A204.1 (cell line): ENCODE results near the gene DPY19L3.
"Not testable (repeated sequence)": the region's sequence is repeated elsewhere in the genome, so short reads cannot be mapped to it uniquely, and the experiment has no call there.

Experiments
- FAIRE-seq: peaks from 2 replicates; lab custom pipeline; 2012; peaks lifted over from hg19 to GRCh38; lab: Jason Lieb, UNC

Gene DPY19L3

GRCh38 chr19:32405431-32406160, at the start of gene DPY19L3:
TSS of gene DPY19L3 (plus strand) at chr19:32405770. CDS start at chr19:32408254, 2,484 bp downstream.
- FAIRE-seq, result no peak

DNA sequence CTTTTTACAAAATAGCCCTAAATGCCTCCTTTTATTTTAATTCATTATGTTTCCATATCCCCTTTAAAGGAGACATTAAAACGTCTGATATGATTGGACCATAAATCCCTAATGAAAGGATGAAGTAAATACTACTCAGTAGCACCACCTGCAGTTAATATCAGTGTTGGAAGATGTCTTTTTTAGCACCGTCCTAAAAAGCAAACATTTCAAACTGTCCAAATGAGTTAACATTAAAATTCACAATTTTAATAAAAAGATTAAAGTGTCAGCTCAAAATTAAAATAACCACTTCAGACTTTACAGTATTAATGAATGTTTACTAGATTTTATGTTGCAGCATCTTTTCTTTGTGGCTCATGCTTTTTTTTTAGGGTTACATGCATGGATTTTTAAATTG, 47.9 kb upstream of the DPY19L3 start:
- FAIRE-seq, result peak; percentile 66

- FAIRE-seq, result no peak
Measured at GRCh38 chr19:32358321-32358720, 47.2 kb upstream of the DPY19L3 start.

- FAIRE-seq, result no peak
Measured at GRCh38 chr19:32359581-32359980, 46.0 kb upstream of the DPY19L3 start.

- FAIRE-seq, result no peak
Measured at GRCh38 chr19:32361574-32362317, 43.8 kb upstream of the DPY19L3 start.

DNA sequence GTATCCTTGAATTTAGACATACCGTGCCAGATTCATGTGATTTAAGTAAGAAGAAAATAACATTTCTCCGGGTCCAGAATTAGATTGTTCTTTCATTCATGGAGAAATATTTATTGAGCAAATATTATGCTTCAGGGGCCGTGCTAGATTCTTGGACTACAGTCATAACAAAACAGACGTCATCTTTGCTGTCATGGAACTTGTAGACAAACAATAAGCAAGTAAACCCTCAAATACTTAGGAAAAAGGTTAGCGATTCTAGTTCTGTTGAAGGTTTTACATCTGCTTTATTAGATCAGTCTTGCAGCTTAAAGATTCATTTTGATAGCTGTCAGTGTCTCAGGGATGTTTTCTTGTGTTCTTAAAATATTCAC, 43.3 kb upstream of the DPY19L3 start:
- FAIRE-seq, result no peak

DNA sequence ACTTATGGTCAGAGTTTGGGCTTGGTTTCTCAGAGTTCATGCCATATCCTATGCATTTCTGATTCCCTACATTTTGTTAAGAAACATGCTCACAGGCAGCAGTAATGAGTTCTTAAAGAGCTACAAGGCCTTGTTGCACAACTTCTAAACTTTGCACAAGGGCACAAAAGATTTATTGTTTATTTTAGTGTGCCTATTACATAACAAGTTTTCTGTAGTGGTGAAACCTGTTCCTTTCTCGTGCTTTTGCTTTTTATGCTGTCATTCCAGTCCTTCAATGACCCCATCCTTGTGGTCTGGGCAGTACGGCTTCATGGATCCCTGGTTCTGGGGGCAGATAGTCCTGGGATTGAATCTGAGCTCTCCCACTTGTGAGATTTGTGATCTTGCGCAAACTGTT, 42.4 kb upstream of the DPY19L3 start:
- no peak for FAIRE-seq

GRCh38 chr19:32363632-32364031, 41.9 kb upstream of the DPY19L3 start:
- FAIRE-seq, result no peak

- no peak for FAIRE-seq
Measured at GRCh38 chr19:32364040-32364439, 41.5 kb upstream of the DPY19L3 start.

- FAIRE-seq, result no peak
Measured at GRCh38 chr19:32367063-32367462, 38.5 kb upstream of the DPY19L3 start.

GRCh38 chr19:32367948-32368536, 37.5 kb upstream of the DPY19L3 start:
- no peak for FAIRE-seq

DNA sequence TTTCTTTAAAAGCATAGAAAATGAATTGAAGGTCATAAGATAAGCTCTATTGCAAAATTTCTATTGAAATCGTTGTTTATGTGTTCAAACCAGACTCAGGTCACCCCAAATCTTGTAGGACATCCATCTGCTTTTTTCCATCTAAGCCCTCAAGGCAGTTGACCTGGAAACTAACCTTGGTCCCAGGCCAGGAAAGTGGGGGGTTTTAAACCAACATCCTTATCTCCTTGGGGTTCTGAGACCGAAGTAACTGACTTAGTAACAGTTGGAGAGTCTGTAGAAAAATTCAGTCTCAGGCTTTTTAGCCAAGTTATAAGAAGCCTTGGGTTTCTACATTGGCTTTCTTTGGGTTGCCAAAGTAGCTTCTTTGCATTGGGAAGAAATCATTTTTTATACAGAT, 36.8 kb upstream of the DPY19L3 start:
- FAIRE-seq, result no peak

GRCh38 chr19:32372726-32373517, 32.6 kb upstream of the DPY19L3 start:
- peak; percentile 6 for FAIRE-seq

GRCh38 chr19:32373585-32374295, 31.8 kb upstream of the DPY19L3 start:
- FAIRE-seq, result no peak

DNA sequence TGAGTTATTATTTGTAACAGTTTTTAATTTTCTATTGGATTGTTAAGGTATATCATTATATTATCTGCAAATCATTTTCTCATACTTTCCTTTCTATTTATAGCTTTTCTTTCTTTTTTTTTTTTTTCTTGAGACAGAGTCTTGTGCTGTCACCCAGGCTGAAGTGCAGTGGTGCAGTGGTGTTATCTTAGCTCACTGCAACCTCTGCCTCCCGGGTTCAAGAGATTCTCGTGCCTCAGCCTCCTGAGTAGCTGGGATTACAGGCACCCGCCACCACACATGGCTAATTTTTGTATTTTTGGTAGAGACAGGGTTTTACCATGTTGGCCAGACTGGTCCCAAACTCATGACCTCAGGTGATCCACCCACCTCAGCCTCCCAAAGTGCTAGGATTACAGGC, 31.2 kb upstream of the DPY19L3 start:
- FAIRE-seq, result not testable (repeated sequence)

DNA sequence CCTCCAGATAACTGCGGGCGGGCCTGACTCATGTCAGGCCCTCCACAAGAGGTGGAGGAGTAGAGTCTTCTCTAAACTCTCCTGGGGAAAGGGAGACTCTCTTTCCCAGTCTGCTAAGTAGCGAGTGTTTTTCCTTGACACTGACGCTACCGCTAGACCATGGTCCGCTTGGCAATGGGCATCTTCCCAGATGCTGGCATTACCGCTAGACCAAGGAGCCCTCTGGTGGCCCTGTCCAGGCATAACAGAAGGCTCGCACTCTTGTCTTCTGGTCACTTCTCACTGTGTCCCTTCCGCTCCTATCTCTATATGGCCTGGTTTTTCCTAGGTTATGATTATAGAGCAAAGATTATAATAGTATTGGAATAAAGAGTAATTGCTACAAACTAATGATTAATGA, 28.5 kb upstream of the DPY19L3 start:
- not testable (repeated sequence) for FAIRE-seq

GRCh38 chr19:32380269-32380668, 25.3 kb upstream of the DPY19L3 start:
- FAIRE-seq, result no peak

DNA sequence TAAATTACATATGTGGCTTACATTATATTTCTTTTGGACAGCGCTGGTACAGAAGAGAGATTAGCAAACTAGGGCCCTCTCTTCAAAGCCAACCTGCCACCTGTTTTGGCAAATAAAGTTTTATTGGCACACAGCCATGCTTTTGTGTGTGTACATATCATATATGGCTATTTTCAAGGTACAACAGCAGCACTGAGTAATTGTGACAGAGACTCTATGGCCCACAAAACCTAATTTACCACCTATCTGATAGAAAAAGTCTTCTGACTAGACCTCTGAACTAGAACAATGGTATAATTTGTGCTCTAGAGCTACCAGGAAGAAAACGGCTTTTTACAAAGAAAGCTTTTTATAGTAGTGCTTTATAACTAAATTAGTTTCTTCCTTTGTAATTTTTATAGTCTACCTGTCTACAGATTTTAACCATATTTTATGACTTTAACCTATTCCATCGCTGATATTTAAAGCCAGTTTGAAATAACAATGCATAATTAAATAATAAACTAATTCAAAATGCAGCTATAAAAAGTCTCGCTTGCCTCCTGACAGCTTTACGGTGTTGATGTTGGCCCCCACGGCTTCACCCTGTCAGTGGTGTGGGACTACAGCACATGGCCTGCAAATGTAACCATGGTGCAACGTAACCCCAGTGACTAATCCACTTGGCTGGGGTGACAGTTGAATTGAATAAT, 17.7 kb upstream of the DPY19L3 start:
- no peak for FAIRE-seq

DNA sequence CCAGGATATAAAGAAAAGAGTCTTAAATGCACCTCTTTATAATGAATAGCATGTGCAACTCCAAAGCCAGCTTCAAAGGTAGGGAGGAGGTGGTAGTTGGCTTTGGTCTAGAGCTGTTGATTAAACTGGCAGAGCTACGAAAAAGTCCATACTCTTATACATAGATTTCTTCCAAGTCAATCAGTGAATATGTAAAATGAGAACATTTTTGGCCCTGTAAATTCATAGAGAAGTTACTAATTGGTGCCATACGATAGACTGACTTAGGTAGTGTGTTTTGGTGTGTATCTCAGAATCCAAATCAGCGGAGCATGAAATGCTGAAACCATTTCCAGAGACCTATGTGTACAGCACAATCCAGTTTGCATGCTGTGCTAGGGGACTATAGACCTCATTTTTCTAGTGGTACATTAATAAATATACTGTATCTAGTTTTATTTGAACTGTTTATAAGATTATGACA, 17.1 kb upstream of the DPY19L3 start:
- no peak for FAIRE-seq

DNA sequence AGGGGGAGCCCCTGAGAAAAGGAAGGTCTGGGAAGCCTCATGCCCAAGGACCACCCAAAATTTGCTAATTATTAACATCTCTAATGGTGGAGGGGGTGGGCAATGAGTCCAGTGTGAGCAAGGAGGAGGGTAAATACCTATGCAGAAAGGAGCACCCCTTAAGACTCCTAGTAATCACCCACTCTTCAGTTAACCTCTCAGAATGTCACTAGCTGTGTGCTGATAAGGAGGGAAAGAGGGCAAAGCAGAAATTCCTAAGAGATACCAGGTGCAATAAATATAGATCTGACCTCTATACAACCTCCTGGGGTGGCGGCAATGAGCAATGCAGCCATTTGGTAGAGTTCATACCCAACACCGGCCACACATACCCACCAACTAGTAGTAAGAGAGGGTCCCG, 12.7 kb upstream of the DPY19L3 start:
- FAIRE-seq, result no peak

GRCh38 chr19:32396046-32396652, 9.4 kb upstream of the DPY19L3 start:
- no peak for FAIRE-seq
